ENCODE data around the gene TSKS.

DNA sequence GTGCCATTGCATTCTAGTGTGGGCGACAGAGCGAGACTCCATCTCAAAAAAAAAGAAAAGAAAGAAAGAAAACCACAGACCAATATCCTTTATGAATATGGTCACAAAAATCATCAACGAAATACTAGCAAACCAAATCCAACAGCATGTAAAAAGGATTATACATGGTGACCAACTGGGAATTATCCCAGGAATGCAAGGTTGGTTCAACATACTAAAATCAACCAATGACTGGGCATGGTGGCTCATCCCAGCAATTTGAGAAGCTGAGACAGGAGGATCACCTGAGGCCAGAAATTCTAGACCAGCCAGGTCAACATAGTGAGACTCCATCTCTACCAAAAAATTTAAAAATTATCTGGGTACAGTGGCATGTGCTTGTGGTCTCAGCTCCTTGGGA, 7.2 kb downstream of the TSKS start:
- TF ChIP-seq POLR2AphosphoS5 (IDR thresholded peaks at IDR 0.05): no peak
- no peak for TF ChIP-seq POLR2A (IDR thresholded peaks at IDR 0.05)
